SIG-M5 (cell line): Measurements from ENCODE around the gene CSTF2.

Experiments
- DNase-seq: peaks from one replicate; lab custom pipeline; 2025; lab: John Stamatoyannopoulos, UW

The CSTF2 gene

GRCh38 chrX:100871594-100872560, 51.7 kb downstream of the CSTF2 start:
- no peak for DNase-seq

GRCh38 chrX:100874325-100874724, 54.1 kb downstream of the CSTF2 start, which contains the start of gene NOX1:
TSS of gene NOX1 (minus strand) at chrX:100874359. CDS start at chrX:100874139, 220 bp downstream.
- DNase-seq, result no peak

DNA sequence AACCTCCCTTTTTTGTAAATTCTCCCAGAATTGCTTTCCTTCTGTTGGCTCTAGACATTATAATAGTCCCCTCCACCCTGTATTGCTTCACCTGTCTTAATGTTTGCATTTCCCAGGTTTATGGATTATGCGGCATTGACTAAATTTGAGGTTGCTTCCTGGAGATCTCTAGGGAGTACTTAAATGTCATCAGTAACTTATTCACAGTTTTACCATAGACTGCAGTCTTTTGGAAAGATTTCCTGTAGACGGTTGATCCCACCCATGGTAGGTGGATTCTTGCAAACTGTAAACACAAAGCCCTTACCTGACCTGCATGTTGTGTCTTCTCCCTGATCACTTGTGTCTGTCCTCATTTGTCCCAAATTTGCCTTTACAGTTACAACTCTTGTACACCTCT, 60.2 kb downstream of the CSTF2 start:
- DNase-seq, result no peak

DNA sequence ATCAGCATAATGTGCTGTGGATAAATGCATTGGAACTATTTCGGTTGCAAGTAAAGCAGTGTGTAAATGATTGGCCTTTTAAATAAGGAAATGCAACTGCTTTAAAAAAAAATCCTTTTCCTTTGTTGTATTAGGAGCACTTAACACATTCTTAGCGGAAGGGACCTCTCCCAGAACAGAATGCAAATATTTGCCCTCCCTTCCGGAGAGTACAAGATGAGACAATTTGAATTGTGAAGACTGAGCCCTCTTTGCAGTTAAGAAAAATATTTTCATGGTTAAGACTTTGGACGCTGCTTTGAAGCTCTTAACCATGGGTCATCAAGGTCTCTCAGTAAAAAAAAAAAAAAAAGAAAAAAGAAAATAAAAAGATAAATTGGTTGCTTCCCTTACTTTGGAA, 63.5 kb downstream of the CSTF2 start:
- DNase-seq, result no peak
